HK-2 (cell line): ENCODE data around the gene TOMM34.

Experiments used
- DNase-seq: peaks from one replicate; pipeline ENCODE4 v3.0.0-alpha.2; 2018; ENCODE audit not compliant: unreplicated experiment

TOMM34 gene

GRCh38 chr20:44963325-44964215 is 3.4 kb upstream of the TOMM34 start:
- DNase-seq: no peak

GRCh38 chr20:44962483-44962882 is 2.3 kb upstream of the TOMM34 start:
- no peak for DNase-seq

GRCh38 chr20:44961870-44962267 is 1.7 kb upstream of the TOMM34 start:
- no peak for DNase-seq

GRCh38 chr20:44961011-44961869 is 1.0 kb upstream of the TOMM34 start:
- no peak for DNase-seq

GRCh38 chr20:44959638-44960102 is 527 bp downstream of the TOMM34 start:
- DNase-seq: peak; percentile 55

GRCh38 chr20:44959082-44959637 is 1.0 kb downstream of the TOMM34 start:
- DNase-seq: no peak

GRCh38 chr20:44958276-44958675 is 1.9 kb downstream of the TOMM34 start:
- no peak for DNase-seq

GRCh38 chr20:44956410-44956809 is 3.8 kb downstream of the TOMM34 start:
- DNase-seq: no peak

- no peak for DNase-seq
Measured at GRCh38 chr20:44955270-44955669, 4.9 kb downstream of the TOMM34 start.

GRCh38 chr20:44954211-44954610 is 6.0 kb downstream of the TOMM34 start:
- no peak for DNase-seq

- no peak for DNase-seq
Measured at GRCh38 chr20:44952731-44953130, 7.5 kb downstream of the TOMM34 start.

- no peak for DNase-seq
Measured at GRCh38 chr20:44950368-44950767, 9.8 kb downstream of the TOMM34 start.

GRCh38 chr20:44948513-44948912 is 11.7 kb downstream of the TOMM34 start:
- DNase-seq: no peak

- no peak for DNase-seq
Measured at GRCh38 chr20:44948107-44948506, 12.1 kb downstream of the TOMM34 start.

- no peak for DNase-seq
Measured at GRCh38 chr20:44946271-44946852, 13.8 kb downstream of the TOMM34 start.

GRCh38 chr20:44945261-44945660 is 14.9 kb downstream of the TOMM34 start:
- DNase-seq: no peak

GRCh38 chr20:44943828-44944227 is 16.4 kb downstream of the TOMM34 start:
- no peak for DNase-seq

- no peak for DNase-seq
Measured at GRCh38 chr20:44942264-44942973, 17.8 kb downstream of the TOMM34 start.

GRCh38 chr20:44941120-44941691 is 19.0 kb downstream of the TOMM34 start:
- no peak for DNase-seq

- no peak for DNase-seq
Measured at GRCh38 chr20:44938637-44939036, 21.6 kb downstream of the TOMM34 start.

- no peak for DNase-seq
Measured at GRCh38 chr20:44936510-44936909, 23.7 kb downstream of the TOMM34 start.
